ENCODE data around the gene CHCHD5. TPM values are rescaled to one million over a fixed set of nuclear protein-coding genes. Genes with fewer than 3 reads are reported as not detected.
"Not testable (repeated sequence)": the region's sequence is repeated elsewhere in the genome, so short reads cannot be mapped to it uniquely, and the experiment has no call there.

CHCHD5 gene
- total RNA-seq, 1 experiment from 2014 or later, result 18.0 TPM

DNA sequence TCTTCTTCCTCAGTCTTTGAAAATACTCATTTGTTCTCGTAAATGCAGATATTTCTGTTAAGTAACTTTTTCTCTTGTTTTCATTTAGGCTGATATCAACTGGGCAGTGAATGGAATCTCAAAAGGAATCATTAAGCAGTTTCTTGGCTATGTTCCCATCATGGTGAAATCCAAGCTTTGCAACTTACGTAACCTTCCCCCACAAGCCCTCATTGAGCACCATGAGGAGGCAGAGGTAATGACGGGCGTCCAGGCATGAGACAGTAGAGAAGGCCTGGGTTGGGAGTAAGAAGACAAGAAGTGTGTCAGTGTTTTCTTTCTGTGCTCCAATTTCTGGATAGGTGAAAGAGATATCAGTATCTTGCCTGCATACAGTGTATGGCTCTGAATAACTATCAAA lies 37.1 kb upstream of the CHCHD5 start:
- no peaks in the 10 kb centered on the region for H3K4me1 Mint-ChIP-seq (ENCODE audit: low read depth, unreplicated experiment)
- TF ChIP-seq, protein P1, sequence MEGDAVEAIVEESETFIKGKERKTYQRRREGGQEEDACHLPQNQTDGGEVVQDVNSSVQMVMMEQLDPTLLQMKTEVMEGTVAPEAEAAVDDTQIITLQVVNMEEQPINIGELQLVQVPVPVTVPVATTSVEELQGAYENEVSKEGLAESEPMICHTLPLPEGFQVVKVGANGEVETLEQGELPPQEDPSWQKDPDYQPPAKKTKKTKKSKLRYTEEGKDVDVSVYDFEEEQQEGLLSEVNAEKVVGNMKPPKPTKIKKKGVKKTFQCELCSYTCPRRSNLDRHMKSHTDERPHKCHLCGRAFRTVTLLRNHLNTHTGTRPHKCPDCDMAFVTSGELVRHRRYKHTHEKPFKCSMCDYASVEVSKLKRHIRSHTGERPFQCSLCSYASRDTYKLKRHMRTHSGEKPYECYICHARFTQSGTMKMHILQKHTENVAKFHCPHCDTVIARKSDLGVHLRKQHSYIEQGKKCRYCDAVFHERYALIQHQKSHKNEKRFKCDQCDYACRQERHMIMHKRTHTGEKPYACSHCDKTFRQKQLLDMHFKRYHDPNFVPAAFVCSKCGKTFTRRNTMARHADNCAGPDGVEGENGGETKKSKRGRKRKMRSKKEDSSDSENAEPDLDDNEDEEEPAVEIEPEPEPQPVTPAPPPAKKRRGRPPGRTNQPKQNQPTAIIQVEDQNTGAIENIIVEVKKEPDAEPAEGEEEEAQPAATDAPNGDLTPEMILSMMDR (IDR thresholded peaks at IDR 0.05; ENCODE audit: unreplicated experiment), result no peak
- peaks cover 30% of the 10 kb centered on the region for H3K36me3 Mint-ChIP-seq (ENCODE audit: insufficient read depth, unreplicated experiment)
- no peaks in the 10 kb centered on the region for H3K9me3 Mint-ChIP-seq (ENCODE audit: low read depth, unreplicated experiment)
- H3K4me3 Mint-ChIP-seq (ENCODE audit: low read depth, unreplicated experiment), result no peak overlapping the region
- intact Hi-C loops (cut with micrococcal nuclease; ENCODE audit: unreplicated experiment), result no loop called here
- no peak for DNase-seq
- BruUV-seq (replicated peaks), result no TSS peak
- no peak overlapping the region for H3K27ac Mint-ChIP-seq (ENCODE audit: unreplicated experiment)
- CTCF ChIA-PET, result no interaction called here
- H3K27me3 Mint-ChIP-seq (ENCODE audit: unreplicated experiment), result no peaks in the 10 kb centered on the region

DNA sequence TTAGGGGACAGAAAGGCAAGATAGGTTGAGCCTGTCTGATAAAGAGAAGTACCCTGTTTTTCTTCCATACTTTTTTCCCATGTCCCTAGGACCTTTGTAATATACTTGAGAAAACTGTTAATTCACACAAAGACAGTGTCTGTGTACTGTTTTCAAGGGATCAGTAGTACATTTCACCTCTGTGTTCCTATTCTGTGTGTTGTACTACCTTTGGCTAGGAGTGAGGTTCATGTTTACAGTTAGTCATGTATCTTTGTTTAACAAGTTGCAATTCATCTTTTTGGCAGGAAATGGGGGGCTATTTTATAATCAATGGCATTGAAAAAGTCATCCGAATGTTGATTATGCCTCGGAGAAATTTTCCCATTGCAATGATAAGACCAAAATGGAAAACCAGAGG lies 35.4 kb upstream of the CHCHD5 start:
- H3K36me3 Mint-ChIP-seq (ENCODE audit: insufficient read depth, unreplicated experiment), result peaks cover 41% of the 10 kb centered on the region
- no peak overlapping the region for H3K4me3 Mint-ChIP-seq (ENCODE audit: low read depth, unreplicated experiment)
- no peak overlapping the region for H3K27ac Mint-ChIP-seq (ENCODE audit: unreplicated experiment)
- H3K4me1 Mint-ChIP-seq (ENCODE audit: low read depth, unreplicated experiment), result no peaks in the 10 kb centered on the region
- H3K27me3 Mint-ChIP-seq (ENCODE audit: unreplicated experiment), result no peaks in the 10 kb centered on the region
- no TSS peak for BruUV-seq (replicated peaks)
- no peak for DNase-seq
- TF ChIP-seq, protein P1 (IDR thresholded peaks at IDR 0.05; ENCODE audit: unreplicated experiment), result no peak
- CTCF ChIA-PET, result no interaction called here
- H3K9me3 Mint-ChIP-seq (ENCODE audit: low read depth, unreplicated experiment), result no peaks in the 10 kb centered on the region
- intact Hi-C loops (cut with micrococcal nuclease; ENCODE audit: unreplicated experiment), result no loop called here

DNA sequence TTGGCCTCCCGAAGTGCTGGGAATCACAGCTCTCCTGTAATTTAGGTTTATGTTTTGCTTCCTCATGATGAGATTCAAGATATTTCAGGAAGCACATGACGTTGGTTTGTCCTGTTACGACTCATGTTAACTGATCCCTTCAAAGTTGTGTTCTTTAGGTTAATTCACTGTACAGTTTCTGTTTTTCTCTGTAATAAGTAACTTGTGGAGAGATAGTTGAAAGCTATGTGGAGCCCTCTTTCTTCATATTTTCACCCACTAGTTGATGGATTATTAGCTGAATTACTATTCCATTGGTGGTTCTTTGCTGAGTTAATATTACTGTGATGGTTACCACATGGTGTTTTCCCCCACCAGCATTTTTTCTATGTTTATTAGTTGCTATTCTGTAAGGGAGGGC lies 18.3 kb upstream of the CHCHD5 start:
- peaks cover 63% of the 10 kb centered on the region for H3K36me3 Mint-ChIP-seq (ENCODE audit: insufficient read depth, unreplicated experiment)
- TF ChIP-seq, protein P1 (IDR thresholded peaks at IDR 0.05; ENCODE audit: unreplicated experiment), result no peak
- H3K27me3 Mint-ChIP-seq (ENCODE audit: unreplicated experiment), result no peaks in the 10 kb centered on the region
- CTCF ChIA-PET, result no interaction called here
- DNase-seq, result no peak
- H3K9me3 Mint-ChIP-seq (ENCODE audit: low read depth, unreplicated experiment), result no peaks in the 10 kb centered on the region
- no peaks in the 10 kb centered on the region for H3K4me1 Mint-ChIP-seq (ENCODE audit: low read depth, unreplicated experiment)
- intact Hi-C loops (cut with micrococcal nuclease; ENCODE audit: unreplicated experiment), result no loop called here
- no TSS peak for BruUV-seq (replicated peaks)
- no peak overlapping the region for H3K27ac Mint-ChIP-seq (ENCODE audit: unreplicated experiment)
- no peak overlapping the region for H3K4me3 Mint-ChIP-seq (ENCODE audit: low read depth, unreplicated experiment)

DNA sequence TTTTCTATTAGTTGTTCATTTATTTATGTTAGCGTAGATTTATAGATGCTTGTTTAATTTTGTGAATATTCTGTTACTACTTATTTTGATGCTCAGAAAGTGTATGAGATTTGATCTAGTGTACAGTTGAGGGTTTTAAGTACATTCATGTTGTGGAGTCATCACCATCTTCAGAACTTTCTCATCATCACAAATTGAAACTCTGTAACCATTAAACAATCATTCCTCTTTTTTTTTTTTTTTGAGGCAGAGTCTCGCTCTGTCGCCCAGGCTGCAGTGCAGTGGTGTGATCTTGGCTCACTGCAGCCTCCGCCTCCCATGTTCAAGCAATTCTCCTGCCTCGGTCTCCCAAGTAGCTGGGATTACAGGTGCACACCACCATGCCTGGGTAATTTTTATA lies 17.9 kb upstream of the CHCHD5 start:
- intact Hi-C loops (cut with micrococcal nuclease; ENCODE audit: unreplicated experiment); H3K4me3 Mint-ChIP-seq (ENCODE audit: low read depth, unreplicated experiment); H3K27me3 Mint-ChIP-seq (ENCODE audit: unreplicated experiment); CTCF ChIA-PET; H3K9me3 Mint-ChIP-seq (ENCODE audit: low read depth, unreplicated experiment); DNase-seq; H3K27ac Mint-ChIP-seq (ENCODE audit: unreplicated experiment); H3K4me1 Mint-ChIP-seq (ENCODE audit: low read depth, unreplicated experiment); BruUV-seq (replicated peaks): not testable (repeated sequence)
- peaks cover 61% of the 10 kb centered on the region for H3K36me3 Mint-ChIP-seq (ENCODE audit: insufficient read depth, unreplicated experiment)

DNA sequence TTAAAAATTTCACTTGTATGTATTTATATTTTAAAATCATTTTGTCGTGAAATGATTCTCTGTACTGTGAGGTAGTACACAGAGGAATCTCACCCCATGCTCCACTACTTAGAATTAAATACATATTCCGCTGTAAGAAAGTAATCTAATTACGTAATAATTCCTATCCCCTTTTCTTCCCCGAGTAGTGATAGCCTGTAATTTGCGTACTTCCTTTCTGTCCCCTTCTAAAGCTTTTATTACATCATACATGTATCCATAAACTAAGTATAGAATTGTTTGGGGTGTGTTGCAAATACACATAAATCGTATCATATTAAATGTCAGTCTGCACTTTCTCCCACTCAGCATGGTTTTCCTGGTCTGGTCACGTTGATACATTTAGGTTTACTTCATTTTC lies 12.4 kb upstream of the CHCHD5 start:
- no TSS peak for BruUV-seq (replicated peaks)
- H3K4me3 Mint-ChIP-seq (ENCODE audit: low read depth, unreplicated experiment), result no peak overlapping the region
- H3K9me3 Mint-ChIP-seq (ENCODE audit: low read depth, unreplicated experiment), result no peaks in the 10 kb centered on the region
- no peaks in the 10 kb centered on the region for H3K4me1 Mint-ChIP-seq (ENCODE audit: low read depth, unreplicated experiment)
- no peaks in the 10 kb centered on the region for H3K27me3 Mint-ChIP-seq (ENCODE audit: unreplicated experiment)
- intact Hi-C loops (cut with micrococcal nuclease; ENCODE audit: unreplicated experiment), result no loop called here
- TF ChIP-seq, protein P1 (IDR thresholded peaks at IDR 0.05; ENCODE audit: unreplicated experiment), result no peak
- H3K27ac Mint-ChIP-seq (ENCODE audit: unreplicated experiment), result no peak overlapping the region
- DNase-seq, result no peak
- peaks cover 62% of the 10 kb centered on the region for H3K36me3 Mint-ChIP-seq (ENCODE audit: insufficient read depth, unreplicated experiment)
- CTCF ChIA-PET, result no interaction called here

Measured in Calu3 (cell line).